GM12878 (cell line): ENCODE results near the gene ARFGAP2. TPM values are rescaled to one million over a fixed set of nuclear protein-coding genes. Genes with fewer than 3 reads are reported as not detected.

Experiments
- ATAC-seq: fragments of 200-7000 bp; cut with Tn5 transposase; 3 replicates; pipeline ENCODE4 v1.9.1; 2020; ENCODE audit warnings: mild to moderate bottlenecking, moderate library complexity
- BruUV-seq: library from RNA; stranded (reverse); fragments of 400-500 nt; replicated peaks from 2 replicates; lab custom pipeline; 2021; lab: Mats Ljungman, UMichigan
- CTCF ChIA-PET: fragments of 300-600 bp; sonication (Branson Sonifier 250); formaldehyde crosslinking; extraction: SDS; loops from one replicate; lab custom pipeline; 2021; ENCODE audit warnings: inconsistent platforms; lab: Yijun Ruan, JAX
- POLR2A ChIA-PET: fragments of 350-600 bp; formaldehyde crosslinking; extraction: SDS; loops from one replicate; lab custom pipeline; 2021; ENCODE audit warnings: inconsistent platforms; lab: Charles Lee
- RAD21 ChIA-PET: fragments of 300-600 bp; sonication (Branson Sonifier 250); formaldehyde crosslinking; loops from one replicate; lab custom pipeline; 2023; ENCODE audit warnings: antibody characterized with exemption; ENCODE audit not compliant: unreplicated experiment; lab: Charles Lee
- SMC1A ChIA-PET: fragments of 300-600 bp; sonication (Branson Sonifier 250); formaldehyde crosslinking; loops from one replicate; lab custom pipeline; 2023; ENCODE audit not compliant: unreplicated experiment, uncharacterized antibody; lab: Charles Lee
- DNase-seq: peaks from one replicate; pipeline ENCODE4 v3.0.0-alpha.2; 2011; ENCODE audit warnings: low read depth, low spot score
- FAIRE-seq: peaks from 3 replicates; lab custom pipeline; 2011; peaks lifted over from hg19 to GRCh38; lab: Jason Lieb, UNC
- H2AFZ ChIP-seq: 2 replicates; pipeline ENCODE4 v1.6.0; 2011; ENCODE audit warnings: low read depth, low read length, control low read depth; ENCODE audit not compliant: control insufficient read depth
- H3K27ac ChIP-seq: 2 replicates; pipeline ENCODE4 v1.5.1; 2011; ENCODE audit warnings: control low read depth; ENCODE audit not compliant: control insufficient read depth, insufficient read depth
- H3K27me3 ChIP-seq, 2 experiments: replicated peaks in 1 of 2; 2 replicates each; pipeline versions ENCODE4 v1.6.0 to v1.6.1; 2011; ENCODE audit warnings: low read length in 1 of 2; ENCODE audit not compliant: control insufficient read depth in 2 of 2, insufficient read depth in 2 of 2
- H3K36me3 ChIP-seq, 2 experiments: 2 replicates each; pipeline ENCODE4 v1.5.1; 2011; ENCODE audit warnings: low read length in 1 of 2; ENCODE audit not compliant: control insufficient read depth in 2 of 2, insufficient read depth in 2 of 2
- H3K4me1 ChIP-seq: 2 replicates; pipeline ENCODE4 v1.6.1; 2011; ENCODE audit warnings: mild to moderate bottlenecking, low read length, moderate library complexity, mixed read lengths; ENCODE audit not compliant: control insufficient read depth, insufficient read depth
- H3K4me2 ChIP-seq: 2 replicates; pipeline ENCODE4 v1.6.0; 2011; ENCODE audit warnings: control low read depth; ENCODE audit not compliant: control insufficient read depth, insufficient read depth
- H3K4me3 ChIP-seq: fragments of 200-600 bp; sonication (generic); 2 replicates; pipeline ENCODE4 v1.5.1; 2016
- H3K79me2 ChIP-seq: 2 replicates; pipeline ENCODE4 v1.6.0; 2011; ENCODE audit warnings: low read length; ENCODE audit not compliant: control insufficient read depth, insufficient read depth
- H3K9ac ChIP-seq: 2 replicates; pipeline ENCODE4 v1.8.0; 2011; ENCODE audit warnings: low read length, control low read depth, mixed read lengths; ENCODE audit not compliant: control insufficient read depth, insufficient read depth
- H3K9me3 ChIP-seq: replicated peaks from 3 replicates; pipeline ENCODE4 v1.5.1; 2011; ENCODE audit warnings: mild to moderate bottlenecking, low read length; ENCODE audit not compliant: control insufficient read depth, insufficient read depth
- H4K20me1 ChIP-seq: 2 replicates; pipeline ENCODE4 v1.6.0; 2011; ENCODE audit not compliant: control insufficient read depth, insufficient read depth
- EZH2 ChIP-seq: IDR thresholded peaks from 2 replicates; pipeline ENCODE4 v1.6.1; 2012; ENCODE audit warnings: low read depth, mild to moderate bottlenecking, control low read depth, inconsistent platforms, low read length, borderline replicate concordance; ENCODE audit not compliant: control insufficient read depth
- FOXK2 ChIP-seq: fragments of 450-650 bp; IDR thresholded peaks from 2 replicates; pipeline ENCODE4 v1.6.1; 2017; ENCODE audit warnings: mild to moderate bottlenecking, moderate library complexity
- HCFC1 ChIP-seq: fragments of 150-350 bp; IDR thresholded peaks from 2 replicates; pipeline ENCODE4 v1.6.1; 2014; ENCODE audit warnings: low read length
- IKZF1 ChIP-seq: fragments of 450-650 bp; conservative IDR thresholded peaks from 2 replicates; pipeline ENCODE4 v1.6.1; 2017; ENCODE audit warnings: antibody characterized with exemption, mild to moderate bottlenecking
- KDM1A ChIP-seq: fragments of 200-600 bp; sonication (generic); IDR thresholded peaks from 2 replicates; pipeline ENCODE4 v1.6.1; 2016; ENCODE audit warnings: borderline replicate concordance
- KLF5 ChIP-seq: fragments of 450-650 bp; IDR thresholded peaks from 2 replicates; pipeline ENCODE4 v1.6.1; 2014; ENCODE audit warnings: mild to moderate bottlenecking; ENCODE audit not compliant: partially characterized antibody
- MAX ChIP-seq: IDR thresholded peaks from 2 replicates; pipeline ENCODE4 v1.6.1; 2012; ENCODE audit warnings: low read depth, low read length, improper control_type of control experiment
- PAX8 ChIP-seq: fragments of 450-650 bp; IDR thresholded peaks from 2 replicates; pipeline ENCODE4 v1.6.1; 2017; ENCODE audit warnings: mild to moderate bottlenecking, moderate library complexity
- RBBP5 ChIP-seq: fragments of 200-600 bp; sonication (generic); conservative IDR thresholded peaks from 2 replicates; pipeline ENCODE4 v1.6.1; 2016
- SRF ChIP-seq, 2 experiments: IDR thresholded peaks; 2 replicates each; pipeline ENCODE4 v1.6.1; 2011; ENCODE audit warnings: low read depth in 2 of 2, low read length in 2 of 2, mild to moderate bottlenecking in 1 of 2, moderate library complexity in 1 of 2
- SUZ12 ChIP-seq: fragments of 200-600 bp; sonication (generic); IDR thresholded peaks from one replicate; pipeline ENCODE4 v1.6.1; 2018; ENCODE audit warnings: antibody characterized with exemption, mild to moderate bottlenecking; ENCODE audit not compliant: unreplicated experiment
- TAF1 ChIP-seq: IDR thresholded peaks from 2 replicates; pipeline ENCODE4 v1.6.1; 2011; ENCODE audit warnings: mild to moderate bottlenecking, low read depth, low read length, borderline replicate concordance
- ZBTB33 ChIP-seq: fragments of 450-650 bp; IDR thresholded peaks from 2 replicates; pipeline ENCODE4 v1.6.1; 2017; ENCODE audit warnings: mild to moderate bottlenecking
- WGBS: methylation state at CpG from one replicate; pipeline ENCODE4 v1.1.6; 2016; ENCODE audit warnings: low lambda C conversion rate; ENCODE audit not compliant: insufficient replicate concordance, insufficient coverage; ENCODE audit errors: missing lambda C conversion rate; 5-methylcytosine and 5-hydroxymethylcytosine counted together
- in situ Hi-C: fragments of 300-500 bp; cut with MboI; formaldehyde crosslinking; loops from 9 replicates; pipeline ENCODE4 v1.14.3; 2018; ENCODE audit warnings: mixed read lengths
- intact Hi-C: fragments of 100-400 bp; cut with micrococcal nuclease; formaldehyde crosslinking; loops from one replicate; pipeline ENCODE4 v1.14.2; 2022; ENCODE audit not compliant: unreplicated experiment
- polyA plus RNA-seq, 11 experiments: library from polyadenylated mRNA; depleted of rRNA in 4 of 11; unstranded in 6 of 11; stranded (reverse) in 5 of 11; fragments of >200 nt; fragmentation: Nextera tagmentation in 4 of 11; fragmentation: Illumina TruSeq in 1 of 11; extraction: Ambion mirVana in 4 of 11; extraction: Trizol in 1 of 11; gene quantifications; 1 replicate in 1 of 11; 2 replicates in 10 of 11; pipeline versions ENCODE4 v1.2.1 to v1.2.3, GENCODE V29; 2011 to 2016; ENCODE audit warnings: inconsistent platforms in 2 of 11, missing spikeins in 2 of 11, low read depth in 1 of 11
- total RNA-seq, 4 experiments: library from RNA; depleted of rRNA in 3 of 4; stranded (reverse); fragments of >200 nt in 3 of 4; fragmentation: Illumina TruSeq in 1 of 4; extraction: Trizol in 1 of 4; gene quantifications; 2 replicates each; pipeline versions ENCODE4 v1.2.1 to v1.2.3, GENCODE V29; 2013 to 2021

Gene ARFGAP2
- total and polyA plus RNA-seq, 10 of the 15 experiments (the other 5 are each of a cell fraction or from before 2014, with no cell fraction given), result 20.9 to 100 (median 75.5) TPM

- H3K9me3 ChIP-seq, result no peaks in the 10 kb centered on the region
- no peaks in the 10 kb centered on the region for H3K4me1 ChIP-seq
- no peaks in the 10 kb centered on the region for H3K79me2 ChIP-seq
- BruUV-seq, result no TSS peak
- no peaks in the 10 kb centered on the region for H3K27me3 ChIP-seq
- no peak overlapping the region for H2AFZ ChIP-seq
- H4K20me1 ChIP-seq, result no peaks in the 10 kb centered on the region
- H3K27ac ChIP-seq, result no peak overlapping the region
- no peak for TF ChIP-seq SUZ12
- no peak for TF ChIP-seq MAX
- DNase-seq (no peak), FAIRE-seq (no peak), ATAC-seq (no peak)
- ChIA-PET POLR2A (interaction anchor here (0.6 to 1.3 kb wide), 2 partner anchors 10 to 462 kb away, joined by 4 to 6 read pairs; no protein-coding TSS in a partner anchor), RAD21 (no interaction called here), SMC1A (interaction anchor here (1.2 kb wide), 1 partner anchor 75 kb away, joined by 3 read pairs; no protein-coding TSS in a partner anchor), CTCF (interaction anchor here (0.6 kb wide), 1 partner anchor 167 kb away, joined by 3 read pairs; no protein-coding TSS in a partner anchor)
- H3K4me3 ChIP-seq, result no peak overlapping the region
- no peaks in the 10 kb centered on the region for H3K36me3 ChIP-seq
- WGBS, result 64% methylated on average over 7 of the region's 7 CpGs
- intact Hi-C loops, result no loop called here
- H3K4me2 ChIP-seq, result no peak overlapping the region
- in situ Hi-C loops, result no loop called here
- H3K9ac ChIP-seq, result no peak overlapping the region
Measured at GRCh38 chr11:47125083-47125482, 51.6 kb downstream of the ARFGAP2 start.

GRCh38 chr11:47124675-47125074 is 52.0 kb downstream of the ARFGAP2 start:
- WGBS, result 95% methylated on average over 1 of the region's 1 CpG
- Histone ChIP-seq H3K27me3 (no peaks in the 10 kb centered on the region), H3K79me2 (no peaks in the 10 kb centered on the region), H2AFZ (no peak overlapping the region), H3K4me1 (no peaks in the 10 kb centered on the region), H3K9ac (no peak overlapping the region), H3K27ac (no peak overlapping the region), H4K20me1 (no peaks in the 10 kb centered on the region), H3K4me2 (no peak overlapping the region), H3K36me3 (no peaks in the 10 kb centered on the region), H3K9me3 (no peaks in the 10 kb centered on the region), H3K4me3 (no peak overlapping the region)
- in situ Hi-C loops (no loop called here), intact Hi-C loops (no loop called here)
- POLR2A ChIA-PET, result interaction anchor here (0.6 kb wide), 1 partner anchor 461 kb away, joined by 4 read pairs; no protein-coding TSS in a partner anchor
- CTCF ChIA-PET, result no interaction called here
- no TSS peak for BruUV-seq
- FAIRE-seq (no peak), DNase-seq (no peak), ATAC-seq (no peak)
- SMC1A ChIA-PET, result interaction anchor here (1.2 kb wide), 1 partner anchor 74 kb away, joined by 3 read pairs; no protein-coding TSS in a partner anchor
- RAD21 ChIA-PET, result no interaction called here
- TF ChIP-seq KLF5 (no peak), IKZF1 (no peak), SRF (IDR thresholded peaks at IDR 0.05; ENCODE audit: low read depth in 2 of 2, low read length in 2 of 2) (no peak), EZH2 (no peak), RBBP5 (no peak), FOXK2 (no peak), TAF1 (no peak), HCFC1 (no peak), ZBTB33 (no peak), PAX8 (no peak), KDM1A (no peak)
